GM18858 (cell line): ENCODE measurements around the gene RGN.
"Not testable (repeated sequence)": the region's sequence is repeated elsewhere in the genome, so short reads cannot be mapped to it uniquely, and the experiment has no call there.

Source experiments
- ATAC-seq: cut with Tn5 transposase; IDR thresholded peaks from one replicate; pipeline ENCODE4 v1.9.1; 2021; ENCODE audit not compliant: unreplicated experiment

RGN gene

DNA sequence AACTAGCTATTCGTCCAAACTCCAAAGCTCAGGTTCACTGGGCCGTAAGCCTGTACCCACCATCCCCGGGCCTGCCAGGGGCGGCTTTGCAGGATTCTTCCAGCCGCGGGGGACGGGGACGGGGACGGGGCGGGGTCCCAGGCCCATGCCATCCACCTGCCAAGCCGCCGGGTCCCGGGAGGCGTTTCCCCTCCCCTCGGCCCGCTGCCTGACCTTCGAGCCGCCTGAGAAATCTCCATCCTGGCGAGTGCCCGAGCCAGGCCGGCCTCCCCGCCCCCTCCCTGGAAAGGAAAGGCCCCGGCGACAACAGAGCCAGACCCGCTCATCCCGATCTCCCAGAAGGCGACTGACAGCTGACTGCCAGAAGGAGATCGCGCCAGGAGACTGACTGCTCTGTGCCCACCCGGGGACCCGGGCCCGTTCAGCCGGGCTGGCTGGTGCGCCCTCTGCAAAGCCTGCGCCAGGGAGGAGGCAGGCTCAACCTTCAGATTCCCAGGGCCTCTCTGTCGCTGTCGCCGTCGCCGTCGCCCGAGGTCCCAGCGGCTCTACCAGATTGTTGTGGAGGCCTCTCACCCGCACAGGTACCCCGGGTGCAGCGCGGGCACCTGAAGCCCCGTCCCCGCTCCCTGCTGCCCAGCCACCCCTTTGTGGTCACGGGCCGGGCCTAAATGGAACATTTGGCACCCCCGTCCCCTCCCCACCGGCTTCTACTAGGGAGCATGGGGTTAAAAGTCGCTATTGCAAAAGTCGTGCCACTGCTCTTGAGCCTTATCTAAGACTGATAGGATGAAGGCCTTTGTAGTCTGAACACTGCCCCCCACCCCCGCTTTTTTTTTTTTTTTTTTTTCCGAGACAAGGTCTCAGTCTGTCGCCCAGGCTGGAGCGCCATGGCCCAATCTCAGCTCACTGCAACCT, at the start of gene RGN:
RGN (plus strand) TSS at position 315 of the 915 bp plus-strand sequence. CDS start 2,702 bp downstream, outside the sequence.
- ATAC-seq = no peak

DNA sequence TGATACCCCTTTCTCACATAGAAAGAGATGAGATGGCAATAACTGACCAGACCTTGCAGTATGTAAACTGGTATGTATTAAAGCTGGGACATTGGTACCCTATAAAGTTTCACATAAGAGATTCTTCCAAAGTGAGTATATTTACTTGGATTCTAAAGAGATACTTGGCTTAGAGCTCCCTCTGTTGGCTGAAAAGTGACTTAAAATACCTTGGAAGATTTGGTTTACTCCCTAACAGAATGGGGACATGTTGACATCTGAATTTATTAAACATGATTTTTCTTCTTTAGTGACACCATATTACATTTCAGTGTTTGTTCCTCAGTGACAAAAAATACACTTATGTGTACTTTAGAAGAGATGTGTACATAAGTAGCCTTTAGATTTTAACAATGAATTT, 47.9 kb upstream of the RGN start:
- no peak for ATAC-seq

DNA sequence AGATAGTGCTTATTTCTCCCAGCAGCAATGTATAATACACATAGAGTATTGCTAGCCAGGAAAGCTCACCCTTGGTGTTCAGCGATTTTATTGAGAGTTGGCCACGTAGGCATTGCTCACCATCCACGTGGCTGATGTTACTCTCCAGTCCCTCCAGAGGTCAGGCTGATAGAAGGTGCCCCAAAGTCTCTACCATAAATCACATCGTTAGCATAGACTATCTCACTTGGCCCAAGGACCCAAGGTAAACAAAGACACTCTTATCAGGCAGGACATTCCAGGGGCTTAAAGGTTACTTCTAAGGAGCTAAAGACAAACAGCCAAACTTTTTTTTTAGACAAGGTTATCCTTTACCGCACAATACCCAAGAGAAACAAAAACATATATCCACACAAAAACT, 30.3 kb upstream of the RGN start:
- no peak for ATAC-seq

DNA sequence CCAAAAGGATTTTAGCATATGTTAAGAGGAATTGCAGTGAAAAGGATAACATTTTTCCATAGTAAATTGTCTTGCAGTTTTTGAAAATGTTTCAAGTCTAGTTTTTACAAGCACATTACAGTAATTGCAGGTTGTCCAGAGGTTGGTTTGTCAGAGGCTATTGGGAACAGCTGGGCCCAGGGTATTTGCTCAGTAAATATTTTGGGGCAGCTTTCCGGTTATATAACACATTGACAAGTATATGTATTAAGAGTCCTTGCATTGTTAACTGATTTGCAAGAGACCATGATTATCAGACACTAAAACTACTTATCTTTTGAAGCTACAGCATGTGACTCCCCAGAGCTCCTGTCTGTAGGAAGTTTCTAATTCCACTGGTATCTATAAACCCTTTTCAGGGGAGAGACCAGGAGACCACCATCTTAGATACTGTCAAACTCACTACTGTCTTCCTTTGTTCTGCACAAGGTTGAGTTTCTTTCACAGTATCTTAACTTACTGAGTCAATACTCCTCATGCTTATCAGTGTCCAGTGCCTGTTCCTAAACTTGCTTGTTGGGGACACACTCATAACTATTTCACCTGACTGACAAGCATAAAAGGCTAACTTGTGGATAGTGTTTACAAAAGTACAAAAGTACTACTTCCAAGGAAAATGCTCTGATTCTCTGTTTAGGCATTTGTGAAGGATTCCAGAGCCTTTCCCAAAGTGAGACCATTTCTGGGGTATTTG, 18.9 kb upstream of the RGN start:
- no peak for ATAC-seq

DNA sequence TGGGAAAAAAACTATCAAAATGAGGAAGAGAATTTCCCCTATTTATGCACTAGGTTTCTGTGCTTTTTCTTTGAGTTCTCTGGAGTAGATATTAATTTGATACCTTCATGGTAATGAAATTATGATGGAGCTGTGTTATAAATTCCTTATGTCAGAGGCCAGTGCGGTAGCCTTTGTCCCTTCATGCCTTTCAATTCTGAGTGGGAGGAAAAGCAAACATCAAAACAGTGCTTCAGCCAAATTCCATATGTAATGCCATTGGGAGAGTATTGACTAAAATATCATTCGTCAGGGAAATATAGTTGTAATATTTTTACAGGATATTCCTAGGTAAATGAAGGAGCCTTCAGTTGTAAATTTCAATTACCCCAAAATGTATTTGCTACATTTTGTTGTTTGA, 17.5 kb upstream of the RGN start:
- ATAC-seq = no peak

DNA sequence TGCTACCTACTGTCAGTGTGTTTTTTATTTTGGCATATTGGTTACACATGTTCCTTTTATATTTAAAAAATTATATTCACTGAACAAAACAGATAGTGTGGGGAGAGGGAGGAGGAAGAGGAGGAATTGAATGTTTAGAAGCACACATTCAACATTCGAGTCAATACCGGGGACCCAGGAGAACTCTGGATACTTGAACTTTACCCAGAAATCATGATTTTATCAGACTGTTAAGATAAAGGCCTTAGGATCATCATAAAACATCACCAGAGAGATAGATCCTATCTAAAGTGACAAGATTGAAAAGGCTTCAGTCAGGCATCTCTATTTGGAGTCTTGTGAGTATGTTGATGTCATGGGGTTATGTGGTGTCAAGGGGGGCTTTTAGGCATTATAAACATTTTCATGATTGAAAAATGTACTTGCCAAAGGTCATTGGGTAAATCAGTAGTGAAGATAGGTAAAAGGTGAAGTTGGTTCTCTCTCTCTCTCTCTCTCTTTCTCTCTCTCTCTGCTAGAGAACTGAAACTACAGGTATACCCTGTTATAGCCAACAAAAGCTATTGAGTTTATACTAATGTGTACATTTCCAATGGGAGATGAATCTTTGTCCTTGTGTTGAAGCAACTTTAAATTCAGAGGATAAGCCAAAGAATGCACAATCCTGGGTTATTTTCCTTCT, 16.9 kb upstream of the RGN start:
- no peak for ATAC-seq

DNA sequence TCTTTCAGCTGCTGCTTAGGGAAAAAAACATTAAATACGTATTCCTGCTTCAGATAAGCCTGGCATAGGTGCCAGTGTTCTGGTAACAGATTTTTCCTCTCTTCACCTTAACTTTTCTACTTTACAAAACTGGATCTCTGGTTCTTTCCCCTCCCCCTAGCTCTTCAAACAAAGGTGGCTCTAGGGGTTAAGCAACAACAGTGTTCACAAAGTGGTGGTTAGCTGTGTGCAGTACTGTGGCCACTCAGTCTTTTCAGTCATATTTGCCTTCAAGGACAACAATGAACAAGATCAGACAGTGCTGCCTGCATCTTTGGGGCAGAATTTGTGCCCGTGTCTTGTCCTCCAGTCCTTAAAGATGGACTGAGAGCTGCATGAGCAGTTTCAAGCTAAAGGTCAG, 15.1 kb upstream of the RGN start:
- no peak for ATAC-seq

DNA sequence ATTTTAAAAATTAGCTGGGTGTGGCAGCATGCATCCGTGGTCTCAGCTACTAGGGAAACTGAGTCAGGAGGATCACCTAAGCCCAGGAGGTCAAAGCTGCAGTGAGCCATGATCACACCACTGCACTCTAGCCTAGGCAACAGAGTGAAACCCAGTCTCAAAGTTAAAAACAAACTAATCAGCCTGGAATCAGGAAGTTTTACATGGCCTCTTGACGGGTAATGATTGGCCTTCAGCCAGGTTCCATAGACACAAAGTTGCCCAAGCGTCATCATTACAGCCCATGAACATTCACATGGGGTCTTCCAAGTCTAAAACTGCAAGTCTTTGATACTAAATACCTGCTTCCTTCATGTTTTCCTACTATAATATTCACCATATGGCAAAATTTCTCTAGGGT, 10.0 kb upstream of the RGN start:
- no peak for ATAC-seq

DNA sequence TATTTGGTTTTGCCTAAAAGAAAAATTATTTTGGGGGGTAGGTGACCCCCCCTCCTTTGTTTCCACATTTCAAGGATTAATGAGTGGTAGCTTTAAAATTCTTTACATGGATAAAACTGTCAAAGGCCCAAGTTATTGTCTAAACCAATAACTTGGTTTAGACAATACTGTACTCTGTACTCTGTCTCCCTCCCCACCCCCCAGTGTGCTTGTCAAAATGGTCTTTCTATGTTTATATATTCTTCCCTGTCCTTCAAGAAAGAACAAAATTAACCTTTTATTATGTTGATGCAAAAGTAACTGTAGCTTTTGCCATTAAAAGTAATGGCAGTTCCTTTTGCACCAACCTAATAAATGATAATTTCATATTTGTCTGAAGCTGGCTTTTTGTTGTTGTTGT, 9.5 kb upstream of the RGN start:
- ATAC-seq = no peak

DNA sequence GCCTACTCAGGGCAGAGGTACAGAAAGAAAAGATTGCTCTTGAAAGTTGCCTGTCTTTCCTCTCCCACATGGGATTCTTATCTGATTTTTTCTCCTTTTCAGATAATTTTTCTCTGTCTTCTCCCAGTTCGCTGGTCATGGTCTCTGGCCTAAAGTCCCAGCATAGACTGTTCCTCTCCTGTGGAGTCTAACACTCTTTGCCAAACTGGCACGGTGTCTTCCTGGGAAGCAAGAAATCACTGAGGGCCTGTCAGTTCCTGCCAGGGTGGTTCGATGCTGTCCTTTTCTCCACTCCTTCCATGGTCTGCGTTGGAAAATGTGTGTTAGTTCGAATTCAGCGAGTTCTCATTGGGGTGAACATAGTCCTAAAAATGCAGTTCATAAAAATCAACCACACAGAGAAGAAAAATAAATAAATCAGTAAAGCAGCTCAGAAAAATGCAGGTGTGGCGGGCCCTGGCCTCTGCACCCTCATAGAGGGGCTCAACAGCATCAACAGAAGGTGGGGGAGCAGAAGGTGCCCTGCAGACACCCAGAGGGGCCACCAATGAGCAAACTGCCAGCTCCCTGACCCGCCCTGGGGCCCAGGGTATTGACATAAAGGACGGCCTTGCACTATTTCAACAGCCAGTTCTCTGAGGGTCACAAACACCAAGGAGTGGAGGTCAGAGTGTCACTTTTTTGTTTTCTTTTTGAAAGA, 2.1 kb downstream of the RGN start:
- no peak for ATAC-seq

DNA sequence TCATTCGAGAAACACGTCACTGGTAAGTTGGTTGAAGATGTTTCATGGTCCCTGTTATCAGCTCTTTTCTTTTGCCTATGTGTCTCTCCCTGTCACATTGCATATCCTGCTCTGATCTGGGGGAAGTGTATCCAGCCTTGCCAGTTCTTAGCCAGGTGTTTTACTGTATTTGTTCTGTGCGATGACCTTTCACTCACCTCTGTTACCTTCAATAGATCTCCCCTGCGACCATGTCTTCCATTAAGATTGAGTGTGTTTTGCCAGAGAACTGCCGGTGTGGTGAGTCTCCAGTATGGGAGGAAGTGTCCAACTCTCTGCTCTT, 2.6 kb downstream of the RGN start:
- ATAC-seq = no peak

DNA sequence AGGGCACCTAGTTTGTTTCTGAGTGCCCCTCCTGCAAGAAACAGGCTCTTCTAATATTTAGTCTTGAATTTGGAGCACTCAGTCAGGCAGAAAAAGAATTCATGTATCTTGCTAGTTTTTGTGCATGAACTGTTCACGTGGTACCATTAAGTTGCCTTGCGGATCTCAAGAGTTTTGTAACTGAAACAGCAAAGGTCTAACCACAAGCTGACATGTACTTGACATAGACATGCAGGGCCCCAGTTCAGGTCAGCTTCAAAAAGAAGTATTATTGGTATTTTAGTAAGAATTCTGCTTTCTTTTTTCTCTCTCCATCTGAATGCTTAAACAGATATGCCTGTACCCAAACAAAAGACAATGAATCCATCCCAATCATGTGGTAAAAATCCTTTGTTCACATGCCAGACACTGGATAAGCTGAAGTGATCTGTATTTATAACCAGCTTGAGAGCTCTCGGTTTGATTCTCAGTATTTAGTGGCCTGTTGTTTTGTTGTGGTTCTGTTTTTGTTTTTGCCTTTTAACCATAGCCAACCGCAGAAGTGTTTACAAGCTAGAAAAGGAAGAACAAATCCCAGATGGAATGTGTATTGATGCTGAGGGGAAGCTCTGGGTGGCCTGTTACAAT, 13.0 kb downstream of the RGN start:
- ATAC-seq = no peak

DNA sequence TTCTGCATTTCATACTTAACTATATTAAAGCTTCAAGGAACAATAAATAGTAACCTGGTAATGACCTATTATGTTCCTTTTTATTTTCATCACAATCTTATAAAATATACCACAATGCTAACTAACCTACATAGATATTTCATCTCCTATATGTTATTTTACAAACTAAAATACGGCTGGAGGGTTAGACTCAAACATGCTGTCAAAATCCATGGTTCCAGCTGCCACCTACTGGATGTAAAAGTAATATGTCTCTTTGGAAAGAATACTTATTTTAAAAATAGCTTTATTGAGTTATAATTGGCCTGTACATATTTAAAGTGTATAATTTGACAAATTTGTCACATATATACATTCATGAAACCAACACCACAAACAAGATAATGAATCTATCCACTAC, 15.0 kb downstream of the RGN start:
- ATAC-seq = no peak

DNA sequence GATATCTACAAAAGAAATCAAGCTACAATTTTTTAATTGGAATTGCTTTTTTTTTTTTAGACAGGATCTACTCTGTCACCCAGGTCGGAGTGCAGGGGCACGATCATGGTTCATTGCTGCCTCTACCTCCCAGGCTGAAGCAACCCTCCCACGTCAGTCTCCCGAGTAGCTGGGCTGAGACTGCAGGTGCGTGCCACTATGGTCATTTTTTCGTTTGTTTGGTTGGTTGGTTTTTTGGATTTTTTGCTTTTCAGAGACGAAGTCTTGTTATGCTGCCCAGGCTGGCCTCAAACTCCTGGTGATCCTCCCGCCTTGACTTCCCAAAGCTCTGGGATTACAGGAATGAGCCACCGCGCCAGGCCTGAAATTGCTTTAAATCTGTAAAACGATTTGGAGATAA, 15.6 kb downstream of the RGN start:
- ATAC-seq = no peak

DNA sequence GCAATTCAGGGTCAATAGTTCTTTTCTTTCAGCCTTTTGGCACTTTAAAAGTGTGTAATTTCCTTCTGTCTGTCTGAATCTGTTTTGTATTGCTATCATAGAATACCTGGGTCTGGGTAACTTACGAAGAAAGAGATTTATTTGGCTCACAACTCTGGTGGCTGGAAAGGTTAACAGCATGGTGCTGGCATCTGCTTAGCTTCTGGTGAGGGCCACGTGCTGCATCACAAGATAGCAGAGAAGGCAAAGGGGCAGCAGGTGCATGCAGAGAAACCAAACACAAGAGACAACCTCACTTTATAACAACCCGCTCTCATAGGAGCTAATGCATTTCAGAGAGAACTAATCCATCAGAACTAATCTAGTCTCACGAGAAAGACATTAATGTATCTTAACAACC, 18.8 kb downstream of the RGN start:
- ATAC-seq = no peak

DNA sequence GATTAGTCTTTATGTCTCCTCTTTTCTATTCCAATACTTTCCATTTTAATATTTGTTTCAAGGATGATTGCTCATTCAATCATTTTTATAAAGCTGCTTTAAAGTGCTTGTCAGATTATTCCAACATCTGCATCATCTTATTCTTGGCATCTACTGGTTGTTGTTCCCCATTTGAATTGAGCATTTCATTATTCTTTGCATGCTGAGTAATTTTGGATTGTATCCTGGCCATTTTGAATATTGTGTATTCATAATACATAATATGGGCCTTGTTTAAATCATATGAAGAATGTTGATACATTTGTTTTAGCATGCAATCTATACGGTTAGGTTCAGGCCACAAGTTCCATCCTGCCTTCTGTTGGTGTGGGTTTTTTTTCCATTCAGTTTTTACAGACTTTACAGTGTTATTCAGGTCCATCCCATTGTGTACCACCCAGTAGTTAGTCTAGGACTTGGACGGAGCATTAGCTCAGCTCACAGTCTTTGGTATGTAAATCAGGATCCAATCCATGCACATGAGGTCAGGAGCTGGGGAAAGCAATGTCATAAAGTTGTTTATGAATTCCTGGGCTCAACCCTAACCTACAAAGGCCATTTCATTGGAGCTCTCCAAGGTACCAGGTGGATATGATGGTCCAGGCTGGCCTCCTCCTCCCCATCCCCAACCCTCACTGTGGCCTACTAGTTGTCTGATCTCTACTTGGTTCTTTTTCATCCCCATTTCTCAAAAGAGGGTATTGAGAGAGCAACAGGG, 20.3 kb downstream of the RGN start:
- no peak for ATAC-seq

DNA sequence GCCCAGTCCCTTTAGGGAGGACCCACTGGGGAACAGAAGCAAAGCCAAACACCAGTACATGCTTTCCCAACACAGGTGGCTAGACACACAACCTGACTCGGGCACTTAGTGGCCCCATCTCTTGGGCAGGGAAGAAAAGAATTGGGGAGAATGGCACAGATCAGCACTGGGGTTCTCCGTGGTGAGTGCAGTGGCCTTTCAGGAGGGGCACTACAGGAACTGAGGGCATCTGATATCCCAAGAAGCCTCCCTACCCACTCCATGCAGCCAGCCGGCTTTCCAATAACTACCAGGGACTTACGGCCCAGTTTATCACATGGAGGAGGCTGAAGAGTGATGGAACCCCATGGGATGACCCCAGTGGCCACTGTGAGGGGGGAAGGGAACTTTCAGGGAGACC, 23.0 kb downstream of the RGN start:
- ATAC-seq = no peak

DNA sequence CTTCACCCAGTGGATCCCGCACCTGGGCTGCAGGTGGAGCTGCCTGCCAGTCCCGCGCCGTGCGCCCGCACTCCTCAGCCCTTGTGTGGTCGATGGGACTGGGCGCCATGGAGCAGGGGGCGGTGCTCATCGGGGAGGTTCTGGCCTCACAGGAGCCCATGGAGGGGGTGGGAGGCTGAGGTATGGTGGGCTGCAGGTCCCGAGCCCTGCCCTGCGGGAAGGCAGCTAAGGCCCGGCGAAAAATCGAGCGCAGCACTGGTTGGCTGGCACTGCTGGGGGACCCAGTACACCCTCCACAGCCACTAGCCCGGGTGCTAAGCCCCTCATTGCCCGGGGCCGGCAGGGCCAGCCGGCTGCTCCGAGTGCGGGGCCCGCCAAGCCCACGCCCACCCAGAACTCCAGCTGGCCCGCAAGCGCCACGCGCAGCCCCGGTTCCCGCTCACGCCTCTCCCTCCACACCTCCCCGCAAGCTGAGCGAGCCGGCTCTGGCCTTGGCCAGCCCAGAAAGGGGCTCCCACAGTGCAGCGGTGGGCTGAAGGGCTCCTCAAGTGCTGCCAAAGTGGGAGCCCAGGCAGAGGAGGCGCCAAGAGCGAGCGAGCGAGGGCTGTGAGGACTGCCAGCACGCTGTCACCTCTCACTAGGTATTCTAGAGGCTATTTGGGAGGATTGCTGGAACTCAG, 32.8 kb downstream of the RGN start:
- not testable (repeated sequence) for ATAC-seq

DNA sequence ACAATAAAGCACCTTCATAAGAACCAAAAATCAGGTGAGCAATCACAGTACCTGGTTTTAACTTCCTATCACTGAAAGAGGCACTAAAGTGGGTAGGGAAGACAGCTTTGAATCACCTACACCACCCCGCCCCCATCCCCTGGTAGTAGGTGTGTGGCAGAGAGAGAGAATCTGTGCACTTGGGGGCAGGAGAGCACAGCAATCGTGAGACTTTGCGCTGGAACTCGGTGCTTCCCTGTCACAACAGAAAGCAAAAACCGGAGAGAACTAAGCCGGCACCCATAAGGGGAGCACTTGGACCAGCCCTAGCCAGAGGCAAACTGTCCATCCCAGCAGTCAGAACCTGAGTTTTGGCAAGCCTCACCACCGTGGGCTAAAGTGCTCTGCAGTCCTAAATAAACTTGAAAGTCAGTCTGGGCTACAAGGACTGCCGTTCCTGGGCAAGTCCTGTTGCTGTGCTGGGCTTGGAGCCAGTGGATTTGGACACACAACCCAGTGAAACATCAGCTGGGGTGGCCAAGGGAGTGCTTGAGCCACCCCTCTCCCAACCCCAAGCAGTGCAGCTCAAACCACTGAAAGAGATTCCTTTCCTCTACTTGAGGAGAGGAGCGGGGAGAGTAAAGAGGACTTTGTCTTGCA, 34.2 kb downstream of the RGN start:
- no peak for ATAC-seq
